Cardiac muscle cell (in vitro differentiated cells and primary cell): ENCODE data around the gene BEAN1. TPM values are rescaled to one million over a fixed set of nuclear protein-coding genes. Genes with fewer than 3 reads are reported as not detected.
"Not testable (repeated sequence)": the region's sequence is repeated elsewhere in the genome, so short reads cannot be mapped to it uniquely, and the experiment has no call there.

ENCODE experiments used
- DNase-seq, 2 donors: peaks; one replicate each; pipeline versions ENCODE4 v3.0.0 to v3.0.0-alpha.2; 2010 to 2017; ENCODE audit warnings: low read depth in 1 of 2, low spot score in 1 of 2
- H3K27ac ChIP-seq: fragments of 200-600 bp; sonication (generic); 2 replicates; pipeline ENCODE4 v1.5.1; 2016
- H3K27me3 ChIP-seq: fragments of 200-600 bp; sonication (generic); 2 replicates; pipeline ENCODE4 v1.6.0; 2016; ENCODE audit warnings: control low read depth
- H3K36me3 ChIP-seq: fragments of 200-600 bp; sonication (generic); 2 replicates; pipeline ENCODE4 v1.5.1; 2016; ENCODE audit warnings: control low read depth
- H3K4me1 ChIP-seq: fragments of 200-600 bp; sonication (generic); 2 replicates; pipeline ENCODE4 v1.8.1; 2017; ENCODE audit warnings: low read depth, mild to moderate bottlenecking, mixed run types
- H3K4me3 ChIP-seq: fragments of 200-600 bp; sonication (generic); 2 replicates; pipeline ENCODE4 v1.5.1; 2016; ENCODE audit warnings: mild to moderate bottlenecking
- H3K9me3 ChIP-seq: fragments of 200-600 bp; sonication (generic); 2 replicates; pipeline ENCODE4 v1.5.1; 2017; ENCODE audit warnings: low read depth, mild to moderate bottlenecking, control low read depth
- CTCF ChIP-seq: IDR thresholded peaks from 2 replicates; pipeline ENCODE4 v1.5.1; 2012; ENCODE audit warnings: low read depth, mild to moderate bottlenecking, low read length
- polyA plus RNA-seq: library from polyadenylated mRNA; unstranded; fragments of >200 nt; fragmentation: Nextera tagmentation; extraction: Ambion mirVana; gene quantifications from 2 replicates; pipeline ENCODE4 v1.2.1, GENCODE V29; 2016
- total RNA-seq: library from RNA; depleted of rRNA; stranded (reverse); fragments of >200 nt; gene quantifications from 2 replicates; pipeline ENCODE4 v1.2.3, GENCODE V29; 2016

The BEAN1 gene
- total and polyA plus RNA-seq, 2 experiments from 2014 or later: 1.2 to 2.9 TPM

DNA sequence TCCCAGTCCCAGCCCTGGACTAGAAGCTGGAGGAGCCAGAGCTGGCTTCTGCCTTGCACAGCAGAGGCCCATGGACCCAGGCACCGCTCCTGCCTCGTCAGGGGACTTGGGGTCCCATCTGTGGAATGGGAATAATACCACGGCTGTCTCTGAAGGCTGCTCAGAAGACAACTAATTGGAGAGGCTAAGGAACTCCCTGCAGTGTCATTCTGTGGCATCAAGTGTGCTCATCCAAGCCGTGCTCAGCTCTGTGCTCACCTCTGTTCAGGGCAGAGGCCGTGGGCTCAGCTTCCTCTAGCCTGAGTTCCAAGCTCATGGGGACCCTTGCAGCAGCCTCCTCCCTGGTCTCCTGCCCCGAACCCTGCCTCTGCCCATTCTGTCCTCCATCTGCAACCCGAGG lies 31.8 kb downstream of the BEAN1 start:
- DNase-seq: no peak
- Histone ChIP-seq H3K4me1 (no peaks in the 10 kb centered on the region), H3K4me3 (no peak overlapping the region), H3K36me3 (no peaks in the 10 kb centered on the region), H3K27ac (no peak overlapping the region), H3K27me3 (peaks cover 3% of the 10 kb centered on the region), H3K9me3 (no peaks in the 10 kb centered on the region)
- TF ChIP-seq CTCF: no peak

- peaks cover 3% of the 10 kb centered on the region for H3K27me3 ChIP-seq
- H3K4me3 ChIP-seq: no peak overlapping the region
- no peak overlapping the region for H3K27ac ChIP-seq
- no peaks in the 10 kb centered on the region for H3K36me3 ChIP-seq
- DNase-seq: no peak
- no peaks in the 10 kb centered on the region for H3K9me3 ChIP-seq
- H3K4me1 ChIP-seq: no peaks in the 10 kb centered on the region
- TF ChIP-seq CTCF: no peak
Observed at GRCh38 chr16:66459878-66460277, 32.8 kb downstream of the BEAN1 start.

- no peak overlapping the region for H3K4me3 ChIP-seq
- H3K27ac ChIP-seq: no peak overlapping the region
- no peaks in the 10 kb centered on the region for H3K36me3 ChIP-seq
- no peak for DNase-seq
- no peaks in the 10 kb centered on the region for H3K9me3 ChIP-seq
- no peaks in the 10 kb centered on the region for H3K4me1 ChIP-seq
- peaks cover 3% of the 10 kb centered on the region for H3K27me3 ChIP-seq
- no peak for TF ChIP-seq CTCF
Observed at GRCh38 chr16:66460703-66461102, 33.6 kb downstream of the BEAN1 start.

DNA sequence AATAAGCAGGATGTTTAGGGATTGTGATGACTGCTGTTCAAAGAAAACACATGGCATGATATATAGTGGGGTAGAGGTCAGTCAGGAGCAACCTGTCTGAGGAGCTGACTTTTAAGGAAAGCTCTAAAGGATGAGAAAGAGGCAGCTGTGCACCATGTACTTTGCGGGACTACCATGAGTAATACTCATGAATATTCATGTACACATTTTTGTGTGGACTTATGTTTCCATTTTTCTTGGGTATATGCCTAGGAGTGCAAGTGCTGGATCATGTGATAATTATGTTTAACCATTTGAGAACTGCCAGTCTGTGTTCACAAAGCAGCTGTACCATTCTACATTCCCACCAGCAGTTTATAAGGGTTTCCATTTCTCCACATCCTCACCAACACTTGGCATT lies 35.8 kb downstream of the BEAN1 start:
- H3K27me3 ChIP-seq: peaks cover 3% of the 10 kb centered on the region
- H3K36me3 ChIP-seq: no peaks in the 10 kb centered on the region
- TF ChIP-seq CTCF: no peak
- no peak overlapping the region for H3K4me3 ChIP-seq
- H3K9me3 ChIP-seq: no peaks in the 10 kb centered on the region
- H3K27ac ChIP-seq: no peak overlapping the region
- H3K4me1 ChIP-seq: no peaks in the 10 kb centered on the region
- DNase-seq: no peak

DNA sequence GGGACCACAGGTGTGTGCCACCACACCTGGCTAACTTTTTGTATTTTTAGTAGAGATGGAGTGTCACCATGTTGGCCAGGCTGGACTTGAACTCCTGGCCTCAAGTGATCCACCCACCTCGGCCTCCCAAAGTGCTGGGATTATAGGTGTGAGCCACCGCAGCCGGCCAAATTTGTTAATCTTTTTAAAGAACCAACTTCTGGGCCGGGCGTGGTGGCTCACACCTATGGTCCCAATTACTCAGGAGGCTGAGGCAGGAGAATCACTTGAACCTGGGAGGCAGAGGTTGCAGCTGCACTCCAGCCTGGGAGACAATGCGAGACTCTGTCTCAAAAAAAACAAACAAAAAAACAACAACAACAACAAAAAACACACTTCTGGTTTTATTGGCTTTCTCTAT lies 38.9 kb downstream of the BEAN1 start:
- H3K36me3 ChIP-seq, H3K27me3 ChIP-seq, H3K4me1 ChIP-seq, DNase-seq, H3K27ac ChIP-seq, H3K4me3 ChIP-seq, H3K9me3 ChIP-seq: not testable (repeated sequence)

GRCh38 chr16:66466636-66467035 lies 39.5 kb downstream of the BEAN1 start:
- H3K4me1 ChIP-seq, H3K4me3 ChIP-seq, H3K27ac ChIP-seq, H3K27me3 ChIP-seq, H3K36me3 ChIP-seq, DNase-seq, H3K9me3 ChIP-seq: not testable (repeated sequence)

DNA sequence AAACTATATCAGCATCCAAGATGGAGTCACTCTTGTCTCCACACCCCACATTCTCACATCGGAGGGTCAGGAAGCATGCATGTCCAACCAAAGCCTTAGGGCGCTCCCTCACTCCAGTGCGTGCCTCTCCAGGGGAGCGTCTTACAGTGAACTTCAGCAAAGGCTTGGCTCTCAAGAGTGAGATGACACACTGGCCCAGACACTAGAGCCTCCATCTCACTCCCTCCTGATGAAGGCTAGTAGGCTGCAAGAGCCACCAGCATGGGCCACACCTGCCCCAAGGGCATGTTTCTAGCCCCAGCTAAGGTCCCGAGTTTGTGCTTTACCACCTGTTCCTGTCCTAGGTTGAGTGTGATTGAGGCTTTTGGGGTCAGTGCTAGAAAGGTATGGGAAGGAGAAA lies 40.5 kb downstream of the BEAN1 start:
- Histone ChIP-seq H3K4me1 (no peaks in the 10 kb centered on the region), H3K27me3 (peaks cover 3% of the 10 kb centered on the region), H3K4me3 (no peak overlapping the region), H3K9me3 (no peaks in the 10 kb centered on the region), H3K36me3 (no peaks in the 10 kb centered on the region), H3K27ac (no peak overlapping the region)
- no peak for TF ChIP-seq CTCF
- DNase-seq: no peak
